Spinal cord (tissue), 10 donors: ENCODE measurements around the gene STX4. TPM values are rescaled to one million over a fixed set of nuclear protein-coding genes. Genes with fewer than 3 reads are reported as not detected.
"Not testable (repeated sequence)": the region's sequence is repeated elsewhere in the genome, so short reads cannot be mapped to it uniquely, and the experiment has no call there.

Source experiments
- DNase-seq, 6 donors: peaks; one replicate each; pipeline versions ENCODE4 v3.0.0 to v3.0.0-alpha.2; 2013 to 2015; ENCODE audit warnings: low spot score in 6 of 6, low read depth in 4 of 6
- H3K27ac ChIP-seq: one replicate; pipeline ENCODE4 v1.5.1; 2013; ENCODE audit warnings: low read depth, low read length, control low read depth
- H3K27me3 ChIP-seq: one replicate; pipeline ENCODE4 v1.6.1; 2013; ENCODE audit warnings: low read length; ENCODE audit not compliant: control insufficient read depth, insufficient read depth
- H3K36me3 ChIP-seq: one replicate; pipeline ENCODE4 v1.6.1; 2013; ENCODE audit warnings: low read length; ENCODE audit not compliant: control insufficient read depth, insufficient read depth
- H3K4me1 ChIP-seq: one replicate; pipeline ENCODE4 v1.6.1; 2013; ENCODE audit warnings: low read length; ENCODE audit not compliant: control insufficient read depth, insufficient read depth
- H3K4me3 ChIP-seq: one replicate; pipeline ENCODE4 v1.5.1; 2013; ENCODE audit warnings: low read depth, low read length, control low read depth
- H3K9me3 ChIP-seq: one replicate; pipeline ENCODE4 v1.6.1; 2013; ENCODE audit warnings: low read length; ENCODE audit not compliant: control insufficient read depth, insufficient read depth
- WGBS: methylation state at CpG from one replicate; pipeline ENCODE4 v1.1.5; 2013; ENCODE audit warnings: missing lambda C conversion rate; ENCODE audit not compliant: insufficient coverage; 5-methylcytosine and 5-hydroxymethylcytosine counted together
- polyA plus RNA-seq, 2 donors: library from polyadenylated mRNA; unstranded; fragments of 120-200 nt; gene quantifications; one replicate each; pipeline ENCODE4 v1.2.1, GENCODE V29; 2013; ENCODE audit not compliant: insufficient read length in 2 of 2
- total RNA-seq, 2 donors: library from RNA; depleted of rRNA in 1 of 2; stranded (reverse); fragments of 120-200 nt in 1 of 2; fragments of >200 nt in 1 of 2; gene quantifications; one replicate each; pipeline versions ENCODE4 v1.2.3 to v1.2.4, GENCODE V29; 2013 to 2014
- donor health status: healthy.

STX4 gene
- total and polyA plus RNA-seq, 4 donors = 28.6 to 91.6 (median 65.1) TPM

- no CpG with 5 or more reads among the region's 10 CpGs for WGBS
- not testable (repeated sequence) for DNase-seq, H3K27me3 ChIP-seq, H3K4me1 ChIP-seq, H3K27ac ChIP-seq, H3K36me3 ChIP-seq, H3K4me3 ChIP-seq, H3K9me3 ChIP-seq
Observed at GRCh38 chr16:31017756-31018155, 15.6 kb upstream of the STX4 start.

DNA sequence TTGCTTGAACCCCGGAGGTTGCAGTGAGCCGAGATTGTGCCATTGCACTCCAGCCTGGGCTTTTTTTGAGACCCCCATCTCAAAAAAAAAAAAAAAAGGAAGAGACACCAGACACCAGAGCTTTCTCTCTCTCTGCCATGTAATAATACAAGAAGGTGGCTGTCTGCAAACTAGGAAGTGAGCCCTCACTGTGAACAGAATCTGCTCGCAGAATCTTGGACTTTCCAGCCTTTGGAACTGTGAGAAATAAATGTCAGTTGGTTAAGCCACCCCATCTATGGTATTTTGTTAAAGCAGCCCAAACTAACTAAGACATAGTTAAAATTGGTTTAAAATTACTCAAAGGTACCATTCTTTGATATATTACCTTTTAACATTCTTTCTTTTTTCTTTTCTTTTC lies 12.8 kb upstream of the STX4 start:
- no peak for DNase-seq
- H3K4me1 ChIP-seq = no peaks in the 10 kb centered on the region
- H3K36me3 ChIP-seq = no peaks in the 10 kb centered on the region
- 83% methylated on average over 1 of the region's 3 CpGs for WGBS
- no peaks in the 10 kb centered on the region for H3K9me3 ChIP-seq
- no peak overlapping the region for H3K27ac ChIP-seq
- H3K4me3 ChIP-seq = no peak overlapping the region
- H3K27me3 ChIP-seq = no peaks in the 10 kb centered on the region

DNA sequence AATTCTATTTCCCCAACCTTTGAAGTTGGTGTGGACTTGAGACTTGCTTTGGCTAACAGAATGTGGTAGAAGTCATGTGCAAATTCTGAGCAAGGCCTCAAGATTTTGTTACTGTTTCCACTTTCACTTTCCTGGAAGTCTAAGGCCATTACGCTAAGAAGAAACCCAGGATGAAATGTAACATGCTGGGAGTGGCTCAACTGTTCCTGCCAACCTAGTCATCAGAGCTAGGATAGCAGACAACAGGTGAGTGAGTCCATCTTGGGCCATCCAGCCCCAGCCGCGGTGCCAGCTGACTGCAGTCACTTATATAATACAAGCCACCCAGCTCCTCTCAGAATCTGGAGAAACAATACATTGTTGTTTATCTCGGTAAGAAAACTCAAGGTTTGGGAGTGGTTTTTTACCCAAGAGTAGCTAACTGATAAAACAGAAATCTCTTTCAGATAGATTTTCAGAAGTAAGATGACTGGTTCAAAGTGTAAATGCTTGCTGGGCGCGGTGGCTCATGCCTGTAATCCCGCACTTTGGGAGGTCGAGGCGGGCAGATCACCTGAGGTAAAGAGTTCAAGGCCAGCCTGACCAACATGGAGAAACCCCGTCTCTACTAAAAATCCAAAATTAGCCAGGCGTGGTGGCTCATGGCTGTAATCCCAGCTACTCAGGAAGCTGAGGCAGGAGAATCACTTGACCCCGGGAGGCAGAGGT lies 10.7 kb upstream of the STX4 start:
- Histone ChIP-seq H3K4me1 (no peaks in the 10 kb centered on the region), H3K4me3 (no peak overlapping the region), H3K9me3 (no peaks in the 10 kb centered on the region), H3K27me3 (no peaks in the 10 kb centered on the region), H3K27ac (no peak overlapping the region), H3K36me3 (no peaks in the 10 kb centered on the region)
- 86% methylated on average over 8 of the region's 12 CpGs for WGBS
- no peak for DNase-seq

DNA sequence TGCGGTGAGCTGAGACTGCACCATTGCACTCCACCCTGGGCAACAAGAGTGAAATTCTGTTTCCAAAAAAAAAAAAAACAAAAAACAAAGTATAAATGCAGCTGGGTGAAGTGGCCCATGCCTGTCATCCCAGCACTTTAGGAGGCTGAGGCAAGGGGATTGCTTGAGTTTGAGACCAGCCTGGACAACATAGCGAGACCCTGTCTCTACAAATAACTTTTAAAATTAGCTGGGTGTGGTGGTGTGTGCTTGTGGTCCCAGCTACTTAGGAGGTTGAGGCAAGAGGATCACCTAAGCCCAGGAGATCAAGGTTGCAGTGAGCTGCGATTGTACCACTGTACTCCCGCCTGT lies 10.1 kb upstream of the STX4 start:
- Histone ChIP-seq H3K4me3 (no peak overlapping the region), H3K36me3 (no peaks in the 10 kb centered on the region), H3K4me1 (no peaks in the 10 kb centered on the region), H3K27ac (no peak overlapping the region), H3K27me3 (no peaks in the 10 kb centered on the region), H3K9me3 (no peaks in the 10 kb centered on the region)
- WGBS = no CpG with 5 or more reads among the region's 4 CpGs
- DNase-seq = no peak

DNA sequence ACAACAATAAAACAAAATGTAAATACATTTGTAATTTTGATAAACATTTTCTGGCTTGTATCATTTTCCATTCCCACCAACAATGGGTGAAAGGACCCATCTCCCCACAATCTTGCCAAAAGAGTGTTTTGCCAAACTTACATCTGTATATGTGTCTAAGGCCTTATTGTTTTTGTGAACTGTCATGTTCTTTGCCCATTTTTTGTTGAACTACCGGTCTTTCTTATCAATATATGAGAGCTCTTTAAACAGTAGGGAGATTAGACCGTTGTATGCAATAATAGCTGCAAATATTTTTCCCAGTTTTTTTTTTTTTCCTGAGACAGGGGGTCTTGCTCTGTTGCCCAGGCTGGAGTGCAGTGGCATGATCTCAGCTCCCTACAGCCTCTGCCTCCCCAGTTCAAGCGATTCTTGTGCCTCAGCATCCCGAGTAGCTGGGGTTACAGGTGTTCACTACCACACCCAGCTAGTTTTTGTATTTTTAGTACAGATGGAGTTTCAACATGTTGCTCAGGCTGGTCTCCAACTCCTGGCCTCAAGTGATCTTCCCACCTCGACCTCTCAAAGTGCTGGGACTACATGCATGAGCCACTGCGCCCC lies 9.6 kb upstream of the STX4 start:
- no CpG with 5 or more reads among the region's 6 CpGs for WGBS
- Histone ChIP-seq H3K4me3 (no peak overlapping the region), H3K27ac (no peak overlapping the region), H3K9me3 (no peaks in the 10 kb centered on the region), H3K4me1 (no peaks in the 10 kb centered on the region), H3K36me3 (no peaks in the 10 kb centered on the region), H3K27me3 (no peaks in the 10 kb centered on the region)
- DNase-seq = no peak

DNA sequence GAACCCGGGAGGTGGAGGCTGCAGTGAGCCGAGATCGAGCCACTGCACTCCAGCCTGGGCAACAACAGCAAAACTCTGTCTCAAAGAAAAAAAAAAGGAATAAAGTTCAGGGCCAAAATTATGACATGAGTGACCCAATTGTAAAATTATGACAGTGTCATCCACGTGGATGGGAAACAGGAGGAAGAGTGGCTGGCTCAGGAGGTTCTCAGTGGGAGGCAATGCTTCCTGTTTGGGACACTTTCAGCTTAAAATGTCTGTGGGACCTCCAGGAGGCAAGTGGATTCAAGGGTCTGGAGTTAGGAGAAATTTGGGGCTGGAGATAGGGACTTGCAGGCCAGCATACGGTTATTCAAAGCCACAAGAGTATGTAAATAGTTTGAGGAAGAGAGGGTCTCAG lies 8.0 kb upstream of the STX4 start:
- H3K36me3 ChIP-seq = no peaks in the 10 kb centered on the region
- no peaks in the 10 kb centered on the region for H3K4me1 ChIP-seq
- no peak overlapping the region for H3K4me3 ChIP-seq
- H3K27me3 ChIP-seq = no peaks in the 10 kb centered on the region
- H3K9me3 ChIP-seq = no peaks in the 10 kb centered on the region
- DNase-seq = no peak
- no peak overlapping the region for H3K27ac ChIP-seq
- WGBS = 81% methylated on average over 5 of the region's 5 CpGs

- 100% methylated on average over 1 of the region's 5 CpGs for WGBS
- Histone ChIP-seq H3K4me1 (peaks cover 9% of the 10 kb centered on the region), H3K27ac (no peak overlapping the region), H3K4me3 (no peak overlapping the region), H3K27me3 (no peaks in the 10 kb centered on the region), H3K36me3 (peaks cover 4% of the 10 kb centered on the region), H3K9me3 (no peaks in the 10 kb centered on the region)
- DNase-seq = no peak
Observed at GRCh38 chr16:31029272-31029671, 4.1 kb upstream of the STX4 start.

DNA sequence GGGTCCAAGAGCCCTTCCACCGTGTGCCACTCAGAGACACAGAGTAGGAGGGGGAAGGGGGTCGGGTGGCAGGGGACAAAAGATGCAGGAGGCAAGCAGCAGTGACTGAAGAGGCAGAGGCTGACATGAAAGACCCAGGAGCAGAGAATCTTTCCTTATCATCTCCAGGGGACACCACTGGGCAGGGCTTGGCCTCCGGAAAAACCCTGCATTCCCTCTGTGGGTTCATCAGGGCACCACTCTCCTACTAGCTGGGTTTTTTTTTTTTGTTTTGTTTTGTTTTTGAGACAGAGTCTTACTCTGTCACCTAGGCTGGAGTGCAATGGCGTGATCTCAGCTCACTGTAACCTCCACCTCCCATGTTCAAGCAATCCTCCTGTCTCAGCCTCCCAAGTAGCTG lies 2.1 kb upstream of the STX4 start:
- no peaks in the 10 kb centered on the region for H3K9me3 ChIP-seq
- peaks cover 13% of the 10 kb centered on the region for H3K4me1 ChIP-seq
- H3K4me3 ChIP-seq = no peak overlapping the region
- 59% methylated on average over 2 of the region's 4 CpGs for WGBS
- H3K27ac ChIP-seq = no peak overlapping the region
- H3K36me3 ChIP-seq = peaks cover 14% of the 10 kb centered on the region
- no peaks in the 10 kb centered on the region for H3K27me3 ChIP-seq
- DNase-seq = no peak

GRCh38 chr16:31033709-31034492 lies 543 bp downstream of the STX4 start:
- H3K4me3 ChIP-seq = peak overlapping the region; percentile 95
- DNase-seq = peak in 5 of 6 donors; percentile 62 to 96 (median 80)
- WGBS = 0% methylated on average over 46 of the region's 47 CpGs

More at GRCh38 chr16:31033709-31034492, 543 bp downstream of the STX4 start:
- no peaks in the 10 kb centered on the region for H3K27me3 ChIP-seq
- H3K4me1 ChIP-seq = peaks cover 21% of the 10 kb centered on the region
- peaks cover 33% of the 10 kb centered on the region for H3K36me3 ChIP-seq
- no peaks in the 10 kb centered on the region for H3K9me3 ChIP-seq
- peak overlapping the region; percentile 96 for H3K27ac ChIP-seq
